HG03342 (cell line): ENCODE data around the gene OR51S1.
A peak's percentile ranks its signal among the peaks of the same experiment; 100 is the strongest.
"Not testable (repeated sequence)": the region's sequence is repeated elsewhere in the genome, so short reads cannot be mapped to it uniquely, and the experiment has no call there.

Experiments used
- ATAC-seq: cut with Tn5 transposase; IDR thresholded peaks from one replicate; pipeline ENCODE4 v1.9.1; 2021; ENCODE audit warnings: mild to moderate bottlenecking, moderate library complexity; ENCODE audit not compliant: unreplicated experiment

OR51S1 gene

GRCh38 chr11:4848908-4849532 lies at the start of gene OR51S1:
TSS of gene OR51S1 (minus strand) at chr11:4849208. CDS start at chr11:4849208, 0 bp downstream.
- ATAC-seq: no peak

DNA sequence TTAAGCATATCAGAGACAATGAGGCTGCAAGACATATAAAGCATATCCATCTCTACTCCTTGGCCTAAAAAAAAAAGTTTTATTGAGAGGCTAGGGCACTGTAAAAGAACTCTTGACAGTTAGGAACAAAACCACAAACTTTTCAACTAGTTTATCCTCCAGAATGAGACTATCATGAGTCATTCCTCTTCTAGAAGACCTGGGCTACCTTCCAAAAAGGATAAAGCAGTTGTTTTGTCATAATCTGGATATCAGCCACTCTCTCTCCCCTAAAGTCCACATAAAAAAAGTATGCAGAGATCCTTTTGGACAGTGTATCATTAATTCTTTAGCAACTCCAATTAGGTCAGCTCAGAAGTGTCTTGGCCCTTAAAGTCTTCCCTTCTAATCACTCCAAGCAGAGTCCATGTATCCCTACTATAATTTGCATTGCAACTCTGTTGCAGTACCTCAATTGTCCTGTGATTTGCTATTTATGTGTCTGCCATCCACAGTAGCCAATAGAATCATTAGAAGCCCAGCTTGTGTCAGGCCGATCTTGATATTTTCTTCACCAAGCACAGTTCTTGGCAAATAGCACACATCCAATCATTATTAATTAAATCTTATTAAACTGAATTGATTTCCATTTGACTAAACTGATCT lies 43.1 kb upstream of the OR51S1 start:
- peak; percentile 46 for ATAC-seq

DNA sequence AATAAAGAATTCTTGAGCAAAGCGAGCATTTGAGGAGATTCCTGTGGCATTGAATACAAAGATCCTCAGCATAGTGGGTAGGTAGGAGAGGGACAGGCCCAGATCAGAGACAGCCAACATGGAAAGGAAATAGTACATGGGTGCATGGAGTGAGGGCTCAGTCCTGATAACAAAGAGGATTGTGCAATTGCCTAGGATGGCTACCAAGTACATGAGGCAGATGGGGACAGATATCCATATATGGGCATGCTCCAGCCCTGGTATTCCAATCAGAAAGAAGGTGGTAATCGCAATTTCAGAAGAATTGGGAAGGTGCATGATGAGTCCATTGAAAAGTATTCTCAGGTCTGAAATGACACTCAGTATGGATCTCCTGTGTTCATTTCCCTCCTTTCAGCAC lies 41.3 kb upstream of the OR51S1 start:
- ATAC-seq: no peak

- ATAC-seq: no peak
Measured at GRCh38 chr11:4887591-4887990, 38.6 kb upstream of the OR51S1 start.

DNA sequence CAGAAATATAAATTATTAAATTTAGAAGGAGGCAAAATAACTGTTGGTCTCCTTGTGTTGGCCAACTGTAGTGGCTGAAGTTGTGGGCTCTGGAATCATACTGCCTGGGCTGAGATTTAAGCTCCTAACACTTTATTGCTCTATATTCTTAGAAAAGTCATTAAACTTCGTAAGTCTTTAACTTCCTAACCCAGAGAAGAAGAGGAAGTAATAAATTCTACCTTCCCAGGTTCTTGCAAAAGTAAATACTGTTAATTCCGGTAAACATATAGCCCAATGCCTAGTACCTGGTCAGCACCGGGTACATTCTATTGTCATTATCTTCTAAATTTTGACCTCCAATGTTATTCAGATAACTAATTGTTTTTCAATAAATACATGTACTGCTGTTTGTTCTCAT lies 37.2 kb upstream of the OR51S1 start:
- ATAC-seq: no peak

DNA sequence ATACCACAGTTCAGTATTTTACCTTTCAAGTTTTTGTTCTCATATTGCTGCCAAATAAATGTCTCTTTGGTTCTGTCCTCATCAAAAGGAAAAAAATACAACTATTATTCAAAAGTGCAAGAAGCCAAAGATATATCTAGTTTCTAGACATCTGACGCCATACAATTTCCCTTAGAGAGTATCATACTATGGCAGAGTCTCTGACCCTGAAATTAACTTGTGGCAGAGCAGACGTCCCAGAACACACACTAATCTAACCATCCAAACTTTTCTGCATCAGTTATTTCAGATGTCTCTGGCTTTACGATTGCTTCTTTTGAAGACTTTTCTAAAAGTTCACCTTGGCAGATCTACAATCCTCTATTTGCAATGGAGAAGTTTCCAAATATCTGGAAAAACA lies 35.4 kb upstream of the OR51S1 start:
- ATAC-seq: no peak

DNA sequence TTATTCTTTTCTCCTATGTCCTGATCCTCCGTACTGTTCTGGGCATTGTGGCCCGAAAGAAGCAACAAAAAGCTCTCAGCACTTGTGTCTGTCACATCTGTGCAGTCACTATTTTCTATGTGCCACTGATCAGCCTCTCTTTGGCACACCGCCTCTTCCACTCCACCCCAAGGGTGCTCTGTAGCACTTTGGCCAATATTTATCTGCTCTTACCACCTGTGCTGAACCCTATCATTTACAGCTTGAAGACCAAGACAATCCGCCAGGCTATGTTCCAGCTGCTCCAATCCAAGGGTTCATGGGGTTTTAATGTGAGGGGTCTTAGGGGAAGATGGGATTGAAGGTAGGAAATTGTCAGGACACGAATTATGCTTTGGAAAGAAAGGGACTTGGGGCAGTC lies 33.5 kb upstream of the OR51S1 start:
- ATAC-seq: no peak

GRCh38 chr11:4881860-4882500 lies 33.0 kb upstream of the OR51S1 start, which contains the start of gene OR51T1:
TSS of gene OR51T1 (plus strand) at chr11:4881900. CDS start at chr11:4881900, 0 bp downstream.
- no peak for ATAC-seq

- ATAC-seq: no peak
Measured at GRCh38 chr11:4881188-4881587, 32.2 kb upstream of the OR51S1 start.

GRCh38 chr11:4865855-4866254 lies 16.8 kb upstream of the OR51S1 start:
- no peak for ATAC-seq

- ATAC-seq: no peak
Measured at GRCh38 chr11:4863876-4864275, 14.9 kb upstream of the OR51S1 start.

- ATAC-seq: no peak
Measured at GRCh38 chr11:4862447-4863236, 13.6 kb upstream of the OR51S1 start.

GRCh38 chr11:4854286-4854685 lies 5.3 kb upstream of the OR51S1 start:
- ATAC-seq: not testable (repeated sequence)

DNA sequence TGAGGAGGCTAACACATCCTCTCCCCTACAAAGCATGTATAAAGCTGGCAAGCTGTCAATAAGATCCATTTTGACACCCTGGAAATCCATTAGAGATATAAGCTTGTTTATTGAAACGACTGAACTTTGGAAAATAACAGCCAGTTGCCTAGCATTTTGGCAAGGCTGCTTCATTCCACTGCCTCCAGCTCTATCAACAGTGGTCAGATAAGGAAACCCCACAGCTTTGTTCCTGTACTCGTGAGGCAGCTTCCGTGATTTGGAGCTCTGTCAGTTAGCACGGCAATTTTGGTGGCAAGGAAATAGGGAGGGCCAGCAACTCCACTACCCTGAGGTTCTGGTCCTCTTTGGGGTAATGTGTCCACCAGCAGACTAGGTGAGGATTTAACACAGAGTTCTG lies 2.0 kb upstream of the OR51S1 start:
- no peak for ATAC-seq

GRCh38 chr11:4839851-4840549 lies 9.0 kb downstream of the OR51S1 start:
- no peak for ATAC-seq

GRCh38 chr11:4830909-4831308 lies 18.1 kb downstream of the OR51S1 start:
- no peak for ATAC-seq

DNA sequence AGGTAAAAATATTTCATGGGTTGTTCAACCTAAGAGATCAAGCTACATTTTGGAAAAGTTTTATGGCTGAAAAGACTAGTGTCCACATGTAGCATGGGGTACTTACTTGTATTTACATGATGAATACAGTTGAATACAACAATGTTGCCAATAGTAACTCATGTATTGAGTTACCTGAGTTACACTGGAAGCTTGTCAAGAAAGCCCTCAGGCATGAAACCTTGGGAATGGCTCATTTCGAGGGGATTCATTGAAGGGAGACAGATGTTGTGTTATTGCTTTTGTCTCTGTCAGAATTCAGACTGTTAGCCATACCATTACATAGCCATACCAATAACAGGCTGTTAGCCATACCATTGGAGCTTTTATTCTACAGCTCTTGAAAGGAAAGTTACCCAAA lies 18.7 kb downstream of the OR51S1 start:
- ATAC-seq: no peak

DNA sequence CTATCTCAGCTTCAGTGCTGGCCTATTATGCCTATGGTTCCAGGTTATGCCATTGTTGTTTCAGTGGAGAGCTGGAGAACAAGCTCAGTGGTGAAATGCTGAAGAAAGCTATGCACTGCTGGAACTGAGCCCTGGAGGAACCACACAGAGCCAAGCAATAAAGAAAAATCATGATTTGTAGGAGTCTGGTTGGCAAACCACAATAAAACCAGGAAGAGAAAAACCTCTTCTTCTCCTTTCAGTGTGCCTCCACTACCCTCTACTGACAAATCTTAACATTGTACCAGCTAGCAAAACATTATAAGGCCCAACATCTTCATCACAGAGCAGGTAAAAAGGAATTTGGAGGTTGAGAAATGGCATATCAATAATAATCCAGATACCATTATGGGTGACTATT lies 22.6 kb downstream of the OR51S1 start:
- no peak for ATAC-seq

DNA sequence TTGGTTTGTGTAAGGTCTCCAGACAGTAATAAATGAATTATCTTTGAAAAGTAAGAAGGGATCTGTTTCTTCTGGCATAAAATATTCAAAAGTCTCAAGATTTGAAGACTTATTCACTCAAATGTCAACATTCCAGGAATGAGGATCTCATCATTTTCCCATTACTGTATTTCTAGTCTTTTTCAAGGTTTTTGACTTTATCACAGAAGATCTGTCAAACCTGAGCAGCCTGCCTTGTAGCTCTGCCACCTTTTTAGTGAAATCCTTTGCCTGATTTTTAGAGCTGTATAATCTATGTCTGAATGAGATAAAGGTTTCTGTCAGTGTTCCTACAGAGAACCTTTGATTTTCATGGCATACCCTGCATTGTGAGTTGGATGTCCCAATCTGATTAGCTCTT lies 23.9 kb downstream of the OR51S1 start:
- ATAC-seq: no peak

GRCh38 chr11:4821021-4821420 lies 28.0 kb downstream of the OR51S1 start, which contains the start of gene OR51F2:
TSS of gene OR51F2 (plus strand) at chr11:4821321. CDS start at chr11:4821422, 101 bp downstream.
- ATAC-seq: no peak

- no peak for ATAC-seq
Measured at GRCh38 chr11:4809246-4809645, 39.8 kb downstream of the OR51S1 start.
